Measurements from ENCODE around the gene REC8.

GRCh38 chr14:24164518-24164991 is 7.3 kb upstream of the REC8 start:
- TF ChIP-seq EZH2phosphoT487 (IDR thresholded peaks at IDR 0.05): no peak
- TF ChIP-seq CTCF (IDR thresholded peaks at IDR 0.05): no peak

Measured in neural progenitor cell (in vitro differentiated cells).